HEK293T (cell line): Measurements from ENCODE around the gene RPUSD3.

ENCODE experiments used
- CTCF ChIA-PET: fragments of 350-600 bp; formaldehyde crosslinking; extraction: SDS; loops from one replicate; lab custom pipeline; 2021; ENCODE audit warnings: antibody characterized with exemption, inconsistent platforms; lab: Yijun Ruan, JAX
- POLR2A ChIA-PET: fragments of 350-600 bp; formaldehyde crosslinking; extraction: SDS; loops from one replicate; lab custom pipeline; 2020; ENCODE audit warnings: antibody characterized with exemption, inconsistent platforms; lab: Yijun Ruan, JAX
- DNase-seq: peaks from one replicate; pipeline ENCODE4 v3.0.0; 2012; ENCODE audit warnings: mixed read lengths; ENCODE audit errors: extremely low spot score
- ARNT ChIP-seq: fragments of 450-650 bp; IDR thresholded peaks from 2 replicates; pipeline ENCODE4 v1.6.1; 2017; ENCODE audit warnings: mild to moderate bottlenecking
- BHLHE40 ChIP-seq: fragments of 450-650 bp; IDR thresholded peaks from 2 replicates; pipeline ENCODE4 v1.6.1; 2016; ENCODE audit warnings: mild to moderate bottlenecking, moderate library complexity, borderline replicate concordance
- CTBP1 ChIP-seq: fragments of 450-650 bp; IDR thresholded peaks from 2 replicates; pipeline ENCODE4 v1.6.1; 2016; ENCODE audit warnings: borderline replicate concordance
- ELF4 ChIP-seq: fragments of 450-650 bp; IDR thresholded peaks from 2 replicates; pipeline ENCODE4 v1.6.1; 2017; ENCODE audit warnings: antibody characterized with exemption
- FOXA1 ChIP-seq: fragments of 450-650 bp; IDR thresholded peaks from 2 replicates; pipeline ENCODE4 v1.6.1; 2016; ENCODE audit warnings: mild to moderate bottlenecking
- FOXK2 ChIP-seq: fragments of 450-650 bp; IDR thresholded peaks from 2 replicates; pipeline ENCODE4 v1.6.1; 2016; ENCODE audit warnings: mild to moderate bottlenecking
- FOXM1 ChIP-seq: fragments of 450-650 bp; IDR thresholded peaks from 2 replicates; pipeline ENCODE4 v1.6.1; 2017; ENCODE audit warnings: mild to moderate bottlenecking, borderline replicate concordance
- HDGF ChIP-seq: fragments of 450-650 bp; IDR thresholded peaks from 2 replicates; pipeline ENCODE4 v1.6.1; 2017; ENCODE audit warnings: antibody characterized with exemption, borderline replicate concordance
- L3MBTL2 ChIP-seq: fragments of 450-650 bp; conservative IDR thresholded peaks from 2 replicates; pipeline ENCODE4 v1.6.1; 2016; ENCODE audit warnings: mild to moderate bottlenecking
- LEF1 ChIP-seq: fragments of 450-650 bp; IDR thresholded peaks from 2 replicates; pipeline ENCODE4 v1.6.1; 2017; ENCODE audit warnings: mild to moderate bottlenecking, borderline replicate concordance
- NFRKB ChIP-seq: fragments of 450-650 bp; IDR thresholded peaks from 2 replicates; pipeline ENCODE4 v1.6.1; 2016; ENCODE audit warnings: mild to moderate bottlenecking, moderate library complexity
- SP1 ChIP-seq: fragments of 450-650 bp; IDR thresholded peaks from 2 replicates; pipeline ENCODE4 v1.6.1; 2017
- SUZ12 ChIP-seq: fragments of 450-650 bp; IDR thresholded peaks from 2 replicates; pipeline ENCODE4 v1.6.1; 2016; ENCODE audit warnings: mild to moderate bottlenecking
- TARDBP ChIP-seq: fragments of 450-650 bp; IDR thresholded peaks from 2 replicates; pipeline ENCODE4 v1.6.1; 2016
- ZNF384 ChIP-seq: fragments of 450-650 bp; IDR thresholded peaks from 2 replicates; pipeline ENCODE4 v1.6.1; 2016
- TF ChIP-seq, protein P1 (sequence below): fragments of 450-650 bp; IDR thresholded peaks from 2 replicates; pipeline ENCODE4 v1.6.1; 2016

RPUSD3 gene

DNA sequence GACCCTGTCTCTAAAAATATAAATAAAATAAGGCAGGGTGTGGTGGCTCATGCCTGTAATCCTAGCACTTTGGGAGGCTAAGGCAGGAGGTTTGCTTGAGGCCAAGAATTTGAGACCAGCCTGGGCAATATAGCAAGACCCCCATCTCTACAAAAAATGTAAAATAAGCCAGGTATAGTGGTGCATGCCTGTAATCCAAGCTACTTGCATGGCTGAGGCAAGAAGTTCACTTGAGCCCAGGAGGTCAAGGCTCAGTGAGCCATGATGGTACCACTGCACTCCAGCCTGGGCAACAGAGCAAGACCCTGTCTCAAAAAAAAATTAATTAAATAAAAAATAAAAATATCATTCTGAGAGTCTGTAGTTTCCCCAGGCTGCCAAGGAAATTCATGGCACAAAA, 42.5 kb upstream of the RPUSD3 start:
- no peak for DNase-seq
- CTCF ChIA-PET = no interaction called here
- TF ChIP-seq HDGF (no peak), FOXA1 (no peak), CTBP1 (no peak), SP1 (no peak), ZNF384 (no peak), TARDBP (no peak), FOXM1 (no peak), SUZ12 (no peak), BHLHE40 (no peak), ELF4 (no peak)
- TF ChIP-seq, protein P1, sequence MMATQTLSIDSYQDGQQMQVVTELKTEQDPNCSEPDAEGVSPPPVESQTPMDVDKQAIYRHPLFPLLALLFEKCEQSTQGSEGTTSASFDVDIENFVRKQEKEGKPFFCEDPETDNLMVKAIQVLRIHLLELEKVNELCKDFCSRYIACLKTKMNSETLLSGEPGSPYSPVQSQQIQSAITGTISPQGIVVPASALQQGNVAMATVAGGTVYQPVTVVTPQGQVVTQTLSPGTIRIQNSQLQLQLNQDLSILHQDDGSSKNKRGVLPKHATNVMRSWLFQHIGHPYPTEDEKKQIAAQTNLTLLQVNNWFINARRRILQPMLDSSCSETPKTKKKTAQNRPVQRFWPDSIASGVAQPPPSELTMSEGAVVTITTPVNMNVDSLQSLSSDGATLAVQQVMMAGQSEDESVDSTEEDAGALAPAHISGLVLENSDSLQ = no peak
- POLR2A ChIA-PET = no interaction called here

DNA sequence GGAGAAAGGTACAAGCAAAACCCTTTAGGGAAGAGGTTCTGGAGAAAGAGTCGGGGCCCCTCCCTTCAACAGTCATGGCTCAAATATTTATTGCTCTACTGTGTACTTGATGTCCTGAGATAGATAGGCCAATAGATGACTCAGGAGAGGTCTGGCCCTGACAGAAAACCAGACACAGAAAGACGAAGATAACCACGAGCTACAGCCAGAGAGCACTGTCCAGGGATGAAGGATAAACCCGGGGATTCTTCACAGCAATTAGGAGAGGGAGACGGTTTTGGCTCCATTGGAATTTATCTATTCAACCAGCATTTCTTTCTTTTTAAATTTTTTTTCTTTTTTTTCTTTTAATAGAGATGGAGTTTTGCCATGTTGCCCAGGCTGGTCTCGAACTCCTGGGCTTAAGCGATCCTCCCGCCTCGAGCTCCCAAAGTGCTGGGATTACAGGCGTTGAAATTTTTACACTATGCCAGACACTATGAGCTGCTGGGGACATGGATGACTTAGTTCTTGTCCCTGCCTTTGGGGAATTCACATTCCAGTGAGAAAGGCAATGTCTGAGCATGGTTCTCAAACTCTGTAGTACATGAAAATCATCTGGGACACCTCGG, 40.9 kb upstream of the RPUSD3 start:
- no peak for DNase-seq
- POLR2A ChIA-PET = interaction anchor here (1.0 to 1.2 kb wide), 2 partner anchors 9 to 40 kb away, joined by 4 read pairs; no protein-coding TSS in a partner anchor
- TF ChIP-seq BHLHE40 (no peak), FOXM1 (no peak), FOXA1 (no peak), ELF4 (no peak), SP1 (no peak), ZNF384 (no peak), FOXK2 (no peak)
- CTCF ChIA-PET = interaction anchor here (0.8 kb wide), 1 partner anchor 46 kb away, joined by 3 read pairs; no protein-coding TSS in a partner anchor

DNA sequence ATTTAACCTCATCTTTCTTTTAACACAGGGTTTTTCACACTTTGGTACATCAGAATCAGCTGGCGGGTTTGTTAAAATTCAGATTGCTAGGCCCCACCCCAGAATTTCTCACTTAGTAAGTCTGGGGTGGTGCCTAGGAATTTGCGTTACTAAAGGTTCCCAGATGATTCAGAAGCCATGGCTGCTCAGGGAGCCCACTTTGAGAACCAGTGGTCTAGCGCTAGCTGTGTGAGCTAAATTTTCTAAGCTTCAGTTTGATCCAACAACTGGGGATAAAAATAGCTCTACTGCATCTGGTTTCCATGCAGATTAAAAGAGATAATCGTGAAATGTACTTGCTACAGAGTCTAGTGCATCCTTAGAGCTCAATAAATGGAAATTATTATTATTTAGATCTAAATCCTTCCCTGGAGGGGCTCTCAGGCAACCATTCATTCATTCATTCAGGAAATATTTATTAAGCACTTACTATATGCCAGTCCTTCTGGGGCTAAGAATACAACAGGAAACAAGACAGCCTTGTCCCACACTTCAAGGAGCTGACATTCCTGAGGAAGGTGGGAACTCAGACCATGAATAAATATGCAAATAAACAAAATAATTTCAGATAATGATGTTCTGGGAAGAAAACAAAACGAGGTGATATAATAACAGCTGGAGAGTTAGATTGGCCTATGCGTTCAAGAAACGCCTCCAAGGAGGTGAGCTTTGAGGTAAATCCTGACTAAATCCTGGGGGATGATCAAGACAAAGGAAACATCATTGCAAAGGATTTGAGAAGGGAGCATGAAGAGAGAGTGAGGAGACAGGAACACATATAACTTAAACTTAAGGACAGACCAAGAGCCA, 40.1 kb upstream of the RPUSD3 start:
- no peak for TF ChIP-seq NFRKB
- TF ChIP-seq ELF4 = no peak
- TF ChIP-seq SUZ12 = no peak
- TF ChIP-seq SP1 = no peak
- no peak for TF ChIP-seq FOXM1
- no peak for TF ChIP-seq TARDBP
- TF ChIP-seq FOXK2 = no peak
- TF ChIP-seq CTBP1 = no peak
- TF ChIP-seq HDGF = no peak
- TF ChIP-seq FOXA1 = no peak
- TF ChIP-seq, protein P1 = no peak
- TF ChIP-seq ZNF384 = no peak
- TF ChIP-seq L3MBTL2 = no peak
- ChIA-PET CTCF (no interaction called here), POLR2A (interaction anchor here (1.0 to 1.2 kb wide), 2 partner anchors 10 to 40 kb away, joined by 4 read pairs; no protein-coding TSS in a partner anchor)
- DNase-seq = no peak

DNA sequence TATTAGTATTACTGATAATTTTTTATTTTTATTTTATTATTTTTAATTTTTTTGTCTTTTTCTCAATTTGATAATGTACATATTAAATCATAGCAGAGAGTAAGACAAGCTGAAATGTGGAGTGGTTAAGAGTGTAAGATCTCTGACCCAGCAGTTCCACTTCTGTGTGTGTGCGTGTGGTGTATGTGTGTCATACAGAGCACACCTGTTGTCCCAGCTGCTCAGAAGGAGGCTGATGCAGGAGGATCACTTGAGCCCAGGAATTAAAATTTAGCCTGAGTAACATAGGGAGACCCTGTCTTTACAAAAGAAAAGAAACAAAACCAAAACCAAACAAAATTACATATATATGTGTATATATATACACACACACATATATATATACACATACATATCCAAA, 37.6 kb upstream of the RPUSD3 start:
- DNase-seq = no peak

DNA sequence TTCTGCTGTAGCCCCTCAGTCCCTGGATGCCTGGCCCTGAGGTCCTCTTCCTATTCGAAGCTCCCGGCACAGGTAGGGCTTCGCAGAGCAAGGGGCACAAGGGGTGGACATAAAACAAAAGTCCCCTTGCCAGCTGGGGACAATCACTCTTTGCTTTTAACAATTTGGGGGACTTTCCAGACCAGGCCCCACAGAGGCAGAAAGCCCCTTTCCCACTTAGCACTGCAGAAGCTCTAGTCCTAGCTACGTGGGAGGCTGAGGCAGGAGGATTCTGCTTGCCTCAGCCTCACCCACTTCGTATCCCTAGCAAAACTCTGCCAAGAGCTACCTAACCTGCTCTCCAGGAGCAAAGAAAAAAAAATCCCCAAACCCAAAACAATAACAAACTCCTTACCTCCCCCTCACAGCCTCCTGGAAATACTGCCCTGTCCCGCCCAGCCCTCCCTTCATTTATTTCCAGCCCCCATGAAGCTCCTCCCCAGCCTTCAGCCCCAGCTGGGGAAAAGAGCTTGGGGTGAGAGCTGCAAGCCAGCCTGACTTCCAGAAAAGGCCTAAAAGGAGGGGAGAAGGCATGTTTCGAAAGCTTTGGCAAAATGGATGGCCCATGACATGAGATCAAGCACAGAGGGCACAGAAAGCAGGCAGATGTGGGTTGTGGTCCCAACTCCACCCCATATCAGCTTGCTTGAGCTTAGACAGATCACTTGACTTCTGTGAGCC, 36.2 kb upstream of the RPUSD3 start, which contains the start of gene CIDEC:
Gene CIDEC, minus strand, starts transcription at position 424 of the 720 bp plus-strand sequence. CDS start 1,767 bp downstream, outside the sequence.
- TF ChIP-seq FOXA1 = no peak
- TF ChIP-seq TARDBP = no peak
- no peak for TF ChIP-seq L3MBTL2
- TF ChIP-seq SP1 = no peak
- TF ChIP-seq CTBP1 = no peak
- no peak for TF ChIP-seq ELF4
- no peak for TF ChIP-seq ARNT
- no peak for TF ChIP-seq SUZ12
- no peak for TF ChIP-seq LEF1
- TF ChIP-seq FOXM1 = no peak
- TF ChIP-seq HDGF = no peak
- DNase-seq = no peak
- ChIA-PET POLR2A (interaction anchor here (0.9 to 2.1 kb wide), 2 partner anchors 11 to 67 kb away, joined by 3 to 16 read pairs; partner anchors contain the start of gene JAGN1), CTCF (interaction anchor here (0.6 kb wide), 1 partner anchor 403 kb away, joined by 5 read pairs; no protein-coding TSS in a partner anchor)

More for the DNA sequence above, 37.6 kb upstream of the RPUSD3 start:
- ChIA-PET CTCF (no interaction called here), POLR2A (no interaction called here)
- TF ChIP-seq L3MBTL2 (no peak), FOXK2 (no peak), CTBP1 (no peak), BHLHE40 (no peak), ARNT (no peak), SUZ12 (no peak), SP1 (no peak), NFRKB (no peak)

DNA sequence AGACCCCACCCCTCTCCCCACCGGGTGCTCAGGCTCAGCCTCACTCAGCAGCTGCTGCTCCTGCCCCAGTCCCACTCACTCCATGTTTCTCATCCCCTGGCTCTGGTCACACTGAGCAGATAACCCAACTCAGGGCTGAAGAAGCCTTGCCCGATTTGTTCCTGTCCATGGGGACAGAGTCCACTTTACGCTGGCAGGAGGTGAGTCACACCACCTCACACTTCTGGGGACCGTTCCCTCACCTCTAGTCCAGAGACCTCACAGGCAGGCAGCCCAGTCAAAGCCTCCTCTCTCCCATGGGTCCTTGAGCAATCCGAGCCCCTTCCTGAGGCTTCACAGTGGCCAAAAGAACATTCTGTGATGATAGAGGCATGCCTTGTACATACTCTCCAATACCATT, 34.9 kb upstream of the RPUSD3 start:
- DNase-seq = no peak
- ChIA-PET CTCF (interaction anchor here (0.6 to 1.1 kb wide), 2 partner anchors 12 to 340 kb away, joined by 3 read pairs; partner anchors contain the start of gene JAGN1), POLR2A (interaction anchor here (2.1 kb wide), 1 partner anchor 12 kb away, joined by 16 read pairs; the partner anchor contains the start of gene JAGN1)
- TF ChIP-seq SP1 = no peak
- TF ChIP-seq ARNT = no peak
- no peak for TF ChIP-seq SUZ12
